CMK (cell line): ENCODE data around the gene STARD4.

Experiments
- DNase-seq: peaks from one replicate; pipeline ENCODE4 v3.0.0-alpha.2; 2010; ENCODE audit warnings: low read depth

The STARD4 gene

DNA sequence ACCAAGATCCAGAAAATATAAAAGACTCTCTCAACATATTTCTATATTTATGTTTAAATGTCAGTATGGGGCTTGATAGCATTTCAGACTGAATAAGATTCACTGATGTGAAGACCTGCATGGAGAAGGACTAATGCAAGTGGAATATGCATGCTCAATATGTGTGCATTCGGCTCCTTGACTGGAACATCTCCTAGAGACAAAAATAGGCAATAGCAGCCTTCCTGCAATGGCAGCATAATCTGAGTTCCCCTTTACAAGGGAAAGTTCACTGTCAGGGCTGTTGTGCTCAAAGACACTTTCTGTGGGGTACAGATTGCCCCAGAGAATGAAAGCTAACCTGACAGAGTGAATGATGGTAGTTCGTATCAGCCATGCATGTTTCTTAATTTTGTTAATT lies 42.4 kb downstream of the STARD4 start:
- no peak for DNase-seq

DNA sequence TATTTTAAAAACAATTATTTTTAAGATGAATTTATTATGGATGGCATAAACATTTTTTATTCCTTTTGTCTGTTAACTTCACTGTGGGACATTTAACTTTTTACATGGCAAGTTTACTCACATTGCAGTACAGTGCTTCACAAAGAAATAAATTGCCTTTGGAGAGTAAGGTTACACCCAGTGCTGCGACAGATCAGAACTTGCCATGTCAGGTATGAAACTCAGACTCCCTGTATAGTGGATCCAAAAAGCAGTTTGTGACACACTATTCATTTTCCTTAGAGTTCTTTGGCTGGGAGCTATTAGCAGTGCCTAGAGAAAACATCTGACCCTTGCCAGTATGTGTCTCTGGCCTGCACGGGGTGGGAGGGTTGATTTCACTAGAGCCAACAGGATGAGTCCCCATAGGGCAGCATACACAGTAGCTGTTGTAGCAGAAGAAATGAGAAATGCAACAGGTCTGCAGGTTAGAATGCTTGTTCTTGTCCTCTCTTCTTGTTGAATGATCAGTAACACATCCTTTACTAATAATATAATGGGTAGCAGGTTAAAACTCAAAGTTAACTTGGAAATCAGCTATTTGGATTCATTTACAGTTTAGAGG lies 42.9 kb downstream of the STARD4 start:
- DNase-seq: no peak

DNA sequence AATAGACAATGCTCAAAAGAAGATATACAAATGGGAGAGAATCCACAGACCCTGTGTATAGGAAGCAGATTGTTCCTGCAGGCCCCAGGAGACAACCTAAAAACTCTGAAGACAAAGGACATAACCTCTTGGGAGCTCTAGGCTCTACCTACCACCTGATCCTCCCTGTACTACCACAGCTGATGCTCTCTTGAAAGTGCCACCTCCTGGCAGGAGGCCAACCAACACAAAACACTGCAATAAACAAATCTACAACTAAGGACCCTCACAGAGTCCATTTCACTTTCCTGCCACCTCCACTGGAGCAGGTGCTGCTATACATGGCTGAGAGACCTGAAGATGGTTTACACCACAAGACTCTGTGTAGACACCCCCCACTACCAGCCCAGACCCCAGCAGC lies 49.0 kb downstream of the STARD4 start:
- DNase-seq: no peak

DNA sequence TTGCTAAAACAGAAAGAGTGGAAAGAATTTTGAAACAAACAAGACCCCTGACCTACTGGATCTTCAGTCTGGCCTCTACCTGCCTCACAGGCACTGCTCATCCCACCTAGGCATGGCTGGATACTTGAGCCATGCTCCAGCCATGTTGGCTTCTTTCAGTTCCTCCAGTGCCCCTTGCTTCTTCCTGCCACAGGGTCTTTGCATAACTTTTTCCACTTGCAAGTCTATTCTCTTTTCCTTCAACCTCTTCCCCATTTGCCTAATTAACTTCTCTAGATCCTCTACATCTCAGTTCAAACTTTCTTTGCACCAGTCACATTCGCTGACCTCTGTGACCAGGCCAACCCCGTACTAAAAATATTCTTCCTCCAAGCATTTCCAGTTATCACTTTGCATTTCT lies 50.4 kb downstream of the STARD4 start:
- DNase-seq: no peak

DNA sequence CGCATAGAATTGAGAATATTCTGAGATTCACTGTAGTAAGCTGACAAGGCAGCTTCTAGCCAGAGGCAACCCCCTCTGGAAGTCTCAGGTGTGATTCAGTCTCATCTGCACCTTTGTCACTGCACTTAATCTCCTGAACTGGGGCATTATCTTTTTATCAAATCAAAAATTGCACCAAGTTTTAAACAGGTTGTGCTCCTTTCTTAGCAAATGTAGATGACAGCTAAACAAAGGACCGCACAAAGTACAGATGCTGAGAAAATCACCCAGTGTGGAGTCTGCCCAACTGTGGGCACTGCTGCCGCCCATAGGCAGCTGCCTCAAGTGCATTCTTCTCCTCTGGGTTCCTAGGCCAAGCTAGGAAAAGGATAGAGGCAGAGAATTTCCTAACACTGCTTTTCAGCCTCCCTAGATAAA lies 51.1 kb downstream of the STARD4 start:
- DNase-seq: no peak

DNA sequence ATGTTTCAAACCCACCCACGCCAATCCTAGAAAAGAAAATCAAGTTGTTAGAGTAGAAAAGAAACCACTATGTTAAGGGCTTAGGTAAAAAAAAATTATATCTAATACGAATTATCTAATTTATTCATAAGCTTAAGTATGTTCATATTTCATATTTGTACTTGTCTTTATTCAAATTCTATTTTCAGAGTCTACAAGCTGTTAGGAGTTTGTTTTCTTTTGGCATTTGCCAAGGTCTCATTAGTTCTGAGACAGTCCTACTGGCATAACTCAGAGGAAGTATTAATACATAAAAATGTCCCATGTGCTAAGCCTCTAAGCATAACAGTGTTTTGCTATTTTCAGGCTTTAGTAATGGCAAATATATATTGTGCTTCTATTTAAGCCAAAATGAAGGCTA lies 57.6 kb downstream of the STARD4 start:
- no peak for DNase-seq

DNA sequence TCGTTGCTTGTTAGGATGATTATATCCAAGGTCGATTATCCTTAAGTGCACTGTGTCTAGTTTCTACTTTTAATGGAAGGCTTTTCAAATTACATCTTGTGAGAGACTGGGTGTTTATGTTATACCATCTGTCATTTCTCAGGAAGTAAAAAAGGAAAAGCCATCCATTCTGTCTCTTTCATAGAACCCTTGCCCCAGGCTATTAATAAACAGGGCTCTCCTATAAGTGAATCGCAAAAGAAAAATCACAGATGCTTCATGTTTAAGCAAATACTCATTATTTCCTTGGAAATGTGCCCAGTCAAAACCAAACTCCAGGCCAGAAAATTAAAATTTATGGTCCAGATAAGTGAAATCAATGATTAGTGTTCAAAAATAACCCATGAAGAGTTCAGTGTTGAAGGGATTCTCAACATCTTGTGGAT lies 58.1 kb downstream of the STARD4 start:
- DNase-seq: no peak

DNA sequence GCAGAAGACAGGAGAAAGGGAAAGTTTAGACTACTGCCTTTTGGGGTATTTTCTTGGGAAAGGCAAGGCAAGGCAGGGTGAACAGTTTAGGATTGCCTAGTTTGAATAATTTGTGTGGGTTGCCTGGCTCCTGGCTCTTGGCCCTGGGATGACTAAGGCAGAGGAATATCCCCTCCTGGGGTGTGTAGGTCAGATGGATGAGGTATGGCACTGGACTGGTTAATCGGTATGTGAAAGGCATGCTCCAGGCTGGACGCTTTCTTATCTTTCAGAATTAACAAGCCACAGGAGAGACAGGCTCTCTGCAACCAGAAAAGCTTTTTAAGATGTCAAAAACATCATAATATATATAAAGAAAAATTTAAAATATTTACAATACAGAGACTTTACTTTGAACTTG lies 58.6 kb downstream of the STARD4 start:
- no peak for DNase-seq

DNA sequence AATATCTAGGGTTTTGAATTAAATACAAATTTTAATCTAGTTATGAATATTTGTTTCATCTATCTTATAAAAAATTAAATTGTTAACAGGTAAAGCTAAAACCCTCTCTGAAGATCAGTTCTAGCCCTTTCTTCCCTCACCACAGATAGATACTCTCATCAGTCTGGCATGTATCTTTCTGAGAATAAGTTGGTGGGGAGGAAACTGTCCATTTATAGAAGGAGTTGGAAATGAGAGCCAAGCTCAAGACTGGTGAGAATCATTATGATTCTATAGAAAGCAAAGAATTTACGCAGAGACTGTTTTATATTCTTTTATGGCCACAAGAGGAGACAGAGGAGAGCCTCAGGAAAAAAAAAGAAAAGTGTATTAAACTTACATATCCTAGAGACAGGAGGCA lies 59.0 kb downstream of the STARD4 start:
- no peak for DNase-seq

DNA sequence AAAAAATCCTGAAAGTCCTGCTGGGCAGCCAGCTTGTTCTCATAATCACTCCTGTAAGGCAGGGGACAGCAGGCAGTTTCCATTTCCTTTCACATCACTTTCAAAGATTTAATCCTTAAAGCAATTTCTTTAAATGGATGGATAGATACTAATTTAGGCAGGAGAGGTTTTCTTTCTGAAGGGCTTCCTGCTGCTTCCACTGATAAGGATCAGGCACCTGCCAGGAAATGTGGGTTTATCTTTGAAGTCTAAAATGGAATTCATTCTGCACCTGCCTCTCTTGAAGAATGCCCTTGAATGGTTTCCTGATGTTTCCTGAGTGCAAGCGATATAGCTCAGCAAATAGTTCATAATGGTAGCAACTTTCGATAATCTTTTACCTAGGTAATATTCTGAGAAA lies 64.5 kb downstream of the STARD4 start:
- no peak for DNase-seq

DNA sequence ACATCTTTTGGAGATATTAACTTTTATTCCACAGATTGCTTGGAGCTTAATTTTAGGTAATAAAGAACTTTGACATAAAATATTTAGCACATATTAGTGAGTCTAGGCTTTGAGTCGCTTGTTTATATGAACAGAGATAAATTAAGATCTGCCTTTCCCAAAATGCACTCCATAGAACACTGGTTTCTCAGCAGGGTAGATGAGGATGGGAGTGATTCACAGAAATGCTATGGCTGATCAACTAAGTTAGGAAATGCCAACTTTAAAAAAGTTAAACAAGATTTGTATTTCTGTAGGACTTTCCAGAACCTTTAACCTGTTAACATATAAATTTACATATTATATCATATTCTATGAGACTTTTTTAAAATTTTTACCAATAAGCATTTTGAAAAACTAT lies 65.2 kb downstream of the STARD4 start:
- DNase-seq: no peak
